ENCODE results near the gene TMEM135.
"Not testable (repeated sequence)": the region's sequence is repeated elsewhere in the genome, so short reads cannot be mapped to it uniquely, and the experiment has no call there.

Gene TMEM135

DNA sequence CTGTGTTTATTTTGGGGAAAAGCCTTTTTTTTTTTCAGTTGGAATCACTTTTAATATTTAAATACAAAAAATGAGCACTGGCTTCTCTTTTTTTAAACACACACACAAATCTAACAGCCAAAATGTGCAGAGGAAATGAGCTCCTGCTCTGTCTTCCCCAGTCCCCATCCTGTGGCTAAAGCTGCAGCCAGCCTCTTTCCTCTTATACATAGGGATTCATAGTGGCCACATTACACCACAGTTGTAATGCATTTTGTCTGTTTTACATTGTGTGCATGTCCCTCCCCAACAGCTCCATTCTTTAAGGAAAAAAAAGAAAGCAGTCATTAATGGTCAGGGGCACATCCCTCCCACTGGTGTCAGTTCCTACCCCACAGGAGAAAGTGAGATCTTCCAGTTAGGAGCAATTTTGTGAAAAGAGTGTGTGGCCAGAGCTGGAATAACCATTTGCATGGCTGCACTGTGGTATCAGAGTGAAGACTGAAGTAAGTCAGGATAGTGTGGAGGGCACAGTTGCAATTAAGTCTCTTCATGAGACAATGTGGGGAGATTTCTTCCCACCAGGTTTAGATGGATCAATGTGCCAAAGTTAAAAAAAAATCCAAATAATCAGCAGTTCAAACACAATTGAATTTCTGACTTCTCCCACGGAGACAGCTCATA, 220.6 kb downstream of the TMEM135 start:
- DNase-seq (ENCODE audit: low spot score) = no peak

DNA sequence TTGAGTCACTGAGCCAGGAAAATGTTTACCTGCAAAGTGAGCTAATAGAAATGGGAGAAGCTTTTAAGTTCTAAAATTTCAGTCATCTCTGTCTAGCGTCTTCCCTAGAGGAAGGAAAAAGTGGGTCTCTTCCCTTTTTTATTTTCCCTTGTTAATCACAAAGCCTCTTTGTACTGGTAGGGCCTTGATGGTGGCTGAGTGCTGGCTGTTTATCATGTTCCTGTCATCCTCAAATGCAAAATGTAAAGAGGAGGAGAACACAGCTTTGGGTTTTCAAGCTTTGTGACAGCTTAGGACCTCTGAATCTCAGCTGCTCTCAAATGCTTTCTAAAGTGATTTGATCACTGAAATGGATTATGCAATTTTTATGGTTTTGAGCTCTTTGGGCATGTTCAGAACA, 222.0 kb downstream of the TMEM135 start:
- no peak for DNase-seq (ENCODE audit: low spot score)

DNA sequence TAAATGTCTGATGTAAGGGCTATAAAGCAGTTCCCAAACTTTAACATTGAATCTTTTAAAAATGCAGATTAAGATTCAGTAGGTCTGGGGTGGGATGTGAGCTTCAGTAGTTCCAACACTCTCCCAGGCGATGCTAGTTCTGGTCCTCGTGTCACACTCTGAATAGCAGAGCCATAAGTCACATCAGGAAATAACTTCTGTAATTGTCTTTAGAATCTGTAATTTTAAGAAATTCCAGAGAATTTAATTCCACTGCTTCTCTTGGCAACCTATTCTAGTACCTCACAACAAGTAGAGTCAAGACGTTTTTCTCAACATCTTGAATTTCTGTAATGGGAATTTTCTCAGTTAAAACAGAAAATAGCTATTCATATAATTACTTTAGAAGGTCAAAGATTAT, 223.1 kb downstream of the TMEM135 start:
- DNase-seq (ENCODE audit: low spot score) = peak; percentile 20

DNA sequence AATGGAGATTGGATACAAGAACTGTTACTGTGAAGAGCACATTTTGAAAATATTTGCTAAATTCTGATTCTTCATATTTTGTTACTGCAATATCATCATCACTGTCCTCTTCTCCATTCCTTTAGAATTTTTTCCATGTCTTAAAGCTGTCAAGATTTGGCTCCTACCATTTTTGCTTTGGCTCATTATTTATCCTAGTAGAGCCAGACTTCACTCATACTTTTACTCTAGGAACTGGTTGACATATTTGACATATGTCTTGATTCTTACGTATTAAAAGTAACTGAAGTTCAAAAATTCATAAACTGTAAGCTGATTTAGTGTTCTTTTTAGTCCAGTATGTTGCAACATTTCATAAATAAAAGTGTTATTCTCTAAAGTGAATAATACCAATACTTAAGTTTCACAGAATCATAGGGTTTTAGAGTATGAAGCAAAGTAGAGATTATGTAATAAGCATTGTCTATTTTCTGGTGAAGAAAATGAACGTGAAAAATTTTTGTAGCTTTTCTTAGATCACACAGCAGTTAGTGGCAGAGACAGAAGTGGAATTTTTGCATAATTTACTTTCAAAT, 225.6 kb downstream of the TMEM135 start:
- no peak for DNase-seq (ENCODE audit: low spot score)

DNA sequence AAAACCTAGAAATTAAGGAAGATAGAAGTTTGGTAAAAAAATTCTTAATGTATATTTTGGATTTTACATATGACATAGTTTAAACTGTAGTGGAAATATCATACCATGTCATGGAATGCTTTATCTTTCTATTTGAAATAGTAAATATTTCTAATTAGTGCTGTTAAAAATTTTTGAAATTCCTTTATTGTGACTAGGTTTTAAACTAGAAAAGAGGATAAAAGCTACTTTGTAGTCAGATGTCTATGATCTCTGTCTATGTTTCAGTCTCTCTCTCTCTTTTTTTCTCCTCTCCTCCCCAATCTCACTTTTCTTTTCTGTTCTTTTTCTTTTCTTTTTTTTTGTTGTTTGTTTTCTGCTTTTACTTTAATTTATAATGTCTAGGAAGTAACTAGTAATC, 226.2 kb downstream of the TMEM135 start:
- DNase-seq (ENCODE audit: low spot score) = peak; percentile 22

- DNase-seq (ENCODE audit: low spot score) = peak; percentile 43
These were observed 227.4 kb downstream of the TMEM135 start for GRCh38 chr11:87265132-87265531.

DNA sequence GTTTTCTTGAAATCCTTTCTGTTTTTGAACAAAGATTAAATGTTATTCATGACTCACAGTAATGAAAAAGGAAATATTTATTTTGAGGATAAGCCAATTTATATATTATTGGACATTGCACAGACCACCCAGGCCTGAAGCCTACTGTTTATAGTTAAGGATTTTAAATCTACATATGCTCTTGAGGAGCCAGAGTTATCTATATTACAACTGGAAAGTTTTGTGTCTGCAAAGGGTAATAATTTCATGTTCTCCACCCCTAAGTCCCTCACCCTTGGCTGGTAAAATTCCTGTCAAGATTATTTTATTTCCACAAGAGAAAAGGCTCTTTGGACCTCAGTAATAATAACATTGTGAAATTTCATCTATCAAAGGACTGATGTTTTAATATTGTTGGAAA, 228.2 kb downstream of the TMEM135 start:
- no peak for DNase-seq (ENCODE audit: low spot score)

DNA sequence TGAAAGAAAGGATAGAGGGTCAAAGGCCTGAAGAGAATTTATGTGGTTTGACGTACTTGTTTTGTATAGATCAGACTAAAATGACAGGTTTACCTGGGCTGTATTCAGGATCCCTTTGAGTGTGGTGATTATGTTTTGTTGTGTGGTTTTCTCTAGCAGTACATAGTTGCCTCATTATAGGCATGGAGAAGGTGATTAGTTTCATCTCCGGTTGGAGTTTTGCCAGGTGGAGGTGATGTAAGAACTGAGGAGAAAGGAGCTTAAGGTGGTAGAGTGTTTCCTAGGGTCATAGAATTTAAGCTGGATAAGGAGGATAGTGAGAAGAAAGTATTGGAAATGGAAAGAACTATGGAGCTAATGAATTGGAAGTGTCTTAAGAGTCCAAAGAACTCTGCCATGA, 229.0 kb downstream of the TMEM135 start:
- DNase-seq (ENCODE audit: low spot score) = no peak

DNA sequence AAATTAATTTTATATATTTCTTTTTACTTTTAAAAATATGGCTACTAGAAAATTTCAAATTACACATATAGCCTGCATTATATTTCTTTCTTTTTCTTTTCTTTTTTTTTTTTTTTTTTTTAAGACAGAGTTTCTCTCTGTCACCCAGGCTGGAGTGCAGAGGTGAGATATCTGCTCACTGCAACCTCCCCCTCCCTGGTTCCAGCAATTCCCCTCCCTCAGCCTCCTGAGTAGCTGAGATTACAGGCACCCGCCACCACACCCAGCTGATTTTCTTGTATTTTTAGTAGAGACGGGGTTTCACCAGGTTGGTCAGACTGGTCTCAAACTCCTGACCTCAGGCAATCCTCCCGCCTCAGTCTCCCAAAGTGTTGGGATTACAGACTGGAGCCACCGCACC, 234.2 kb downstream of the TMEM135 start:
- DNase-seq (ENCODE audit: low spot score) = not testable (repeated sequence)

GRCh38 chr11:87275176-87275575, 237.4 kb downstream of the TMEM135 start:
- peak; percentile 10 for DNase-seq (ENCODE audit: low spot score)

DNA sequence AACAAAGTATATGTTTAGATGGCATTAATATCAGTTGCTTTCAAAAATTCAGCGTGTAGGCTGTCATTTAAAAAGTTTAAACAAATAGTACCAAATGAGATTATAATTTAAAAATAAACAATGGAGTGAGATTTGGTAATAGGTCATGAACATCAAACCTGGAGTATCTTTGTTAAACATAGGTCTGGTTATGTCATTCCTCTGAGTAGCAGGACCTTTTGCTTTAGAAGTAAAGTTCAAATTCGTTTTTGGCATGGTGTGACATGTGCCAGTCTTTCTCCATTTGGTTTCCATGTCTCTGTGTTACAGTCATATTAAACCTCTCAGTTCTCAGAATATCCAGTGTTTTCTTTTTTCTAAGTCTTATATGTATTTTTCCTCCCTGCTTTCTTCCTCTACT, 242.4 kb downstream of the TMEM135 start:
- no peak for DNase-seq (ENCODE audit: low spot score)

- DNase-seq (ENCODE audit: low spot score) = peak; percentile 75
These were observed 243.8 kb downstream of the TMEM135 start for GRCh38 chr11:87281496-87281895.

DNA sequence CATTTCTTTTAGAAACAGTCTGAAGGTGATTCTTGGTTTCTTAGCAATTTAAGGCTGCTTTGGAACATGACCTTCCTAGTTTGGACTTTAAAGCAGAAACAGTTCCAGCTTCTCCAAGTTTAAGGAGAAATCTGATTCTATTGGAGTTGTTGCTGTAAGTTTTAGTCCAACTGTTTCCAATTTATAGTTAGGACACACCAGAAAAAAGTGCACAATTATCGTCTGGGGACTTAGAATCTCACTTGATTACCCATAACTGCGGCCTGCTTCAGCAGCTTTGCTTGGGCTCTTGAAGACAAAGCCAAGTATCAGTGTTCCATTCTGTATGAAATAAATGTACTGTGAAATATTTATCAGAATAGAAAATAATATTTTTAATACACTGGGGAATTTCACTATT, 246.6 kb downstream of the TMEM135 start:
- DNase-seq (ENCODE audit: low spot score) = no peak

- DNase-seq (ENCODE audit: low spot score) = not testable (repeated sequence)
These were observed 247.9 kb downstream of the TMEM135 start for GRCh38 chr11:87285674-87286073.

DNA sequence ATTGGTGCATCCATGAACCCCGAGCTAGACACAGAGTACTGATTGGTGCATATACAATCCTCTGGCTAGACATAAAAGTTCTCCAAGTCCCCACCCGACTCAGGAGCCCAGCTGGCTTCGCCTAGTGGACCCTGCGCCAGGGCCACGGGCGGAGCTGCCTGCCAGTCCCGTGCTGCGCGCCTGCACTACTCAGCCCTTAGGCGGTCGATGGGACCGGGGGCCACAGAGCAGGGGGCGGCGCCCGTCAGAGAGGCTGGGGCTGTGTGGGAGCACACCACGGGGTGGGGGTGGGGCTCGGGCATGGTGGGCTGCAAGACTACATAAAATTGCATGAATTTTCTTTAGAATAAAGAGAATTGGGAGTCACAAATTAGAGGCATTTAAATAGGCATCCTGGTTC, 248.6 kb downstream of the TMEM135 start:
- no peak for DNase-seq (ENCODE audit: low spot score)

- DNase-seq (ENCODE audit: low spot score) = peak; percentile 65
These were observed 252.7 kb downstream of the TMEM135 start for GRCh38 chr11:87290304-87290922.

- no peak for DNase-seq (ENCODE audit: low spot score)
These were observed 254.9 kb downstream of the TMEM135 start for GRCh38 chr11:87292598-87292997.

DNA sequence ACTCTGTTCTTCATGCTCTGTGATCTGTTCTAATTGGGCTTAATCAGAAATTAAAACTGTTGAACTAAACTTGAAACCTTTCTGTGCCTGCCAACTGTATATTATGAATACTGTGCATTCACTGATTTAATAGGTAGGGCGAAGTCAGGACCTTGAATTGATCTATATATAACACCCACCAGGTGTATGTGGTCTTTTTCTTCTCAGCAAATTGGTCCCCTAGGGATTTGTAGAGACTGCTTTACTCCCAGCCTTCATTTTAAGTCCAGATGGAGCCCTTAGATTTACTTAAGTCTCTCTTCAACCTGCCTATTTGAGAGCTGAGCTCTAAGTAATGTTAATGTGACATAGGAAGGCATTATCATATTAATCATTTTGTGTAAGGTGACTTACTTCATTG, 257.5 kb downstream of the TMEM135 start:
- no peak for DNase-seq (ENCODE audit: low spot score)

DNA sequence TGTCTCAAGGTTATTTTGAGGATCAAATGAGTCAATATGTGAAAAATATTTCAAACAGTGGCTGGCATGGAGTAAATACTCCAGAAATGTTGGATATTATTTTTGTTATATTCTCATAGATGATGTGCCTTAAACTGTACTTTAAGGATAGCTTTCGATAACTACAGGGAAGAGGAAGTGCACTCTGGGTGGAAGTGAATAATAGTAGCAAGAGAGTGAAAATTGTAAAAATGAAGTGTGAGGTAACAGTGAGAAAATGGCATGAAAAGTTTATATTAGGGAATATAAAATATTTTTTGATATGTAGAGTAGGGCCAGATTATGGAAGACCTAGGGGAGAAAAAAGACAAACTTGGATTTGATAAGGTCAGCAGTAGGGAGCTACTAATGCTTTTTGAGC, 258.9 kb downstream of the TMEM135 start:
- no peak for DNase-seq (ENCODE audit: low spot score)

GRCh38 chr11:87298155-87298554, 260.4 kb downstream of the TMEM135 start:
- DNase-seq (ENCODE audit: low spot score) = no peak

DNA sequence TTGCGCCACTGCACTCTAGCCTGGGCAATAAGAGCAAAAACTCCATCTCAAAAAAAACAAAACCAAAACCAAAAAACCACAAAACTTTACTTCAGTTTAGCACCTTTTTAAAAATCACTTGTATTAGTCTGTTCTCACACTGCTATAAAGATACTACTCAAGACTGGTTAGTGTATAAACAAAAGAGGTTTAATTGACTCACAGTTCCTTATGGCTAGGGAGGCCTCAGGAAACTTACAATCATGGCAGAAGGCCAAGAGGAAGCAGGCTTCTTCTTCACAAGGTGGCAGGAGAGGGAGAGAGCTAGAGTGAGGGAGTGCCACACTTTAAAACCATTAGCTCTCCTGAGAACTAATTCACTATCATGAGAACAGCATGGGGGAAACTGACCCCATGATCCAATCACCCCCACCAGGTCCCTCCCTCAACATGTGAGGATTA, 261.3 kb downstream of the TMEM135 start:
- no peak for DNase-seq (ENCODE audit: low spot score)

GRCh38 chr11:87300640-87301380, 263.1 kb downstream of the TMEM135 start:
- no peak for DNase-seq (ENCODE audit: low spot score)

Measured in GM03348 (cell line).